ENCODE results near the gene AKR1C8.

DNA sequence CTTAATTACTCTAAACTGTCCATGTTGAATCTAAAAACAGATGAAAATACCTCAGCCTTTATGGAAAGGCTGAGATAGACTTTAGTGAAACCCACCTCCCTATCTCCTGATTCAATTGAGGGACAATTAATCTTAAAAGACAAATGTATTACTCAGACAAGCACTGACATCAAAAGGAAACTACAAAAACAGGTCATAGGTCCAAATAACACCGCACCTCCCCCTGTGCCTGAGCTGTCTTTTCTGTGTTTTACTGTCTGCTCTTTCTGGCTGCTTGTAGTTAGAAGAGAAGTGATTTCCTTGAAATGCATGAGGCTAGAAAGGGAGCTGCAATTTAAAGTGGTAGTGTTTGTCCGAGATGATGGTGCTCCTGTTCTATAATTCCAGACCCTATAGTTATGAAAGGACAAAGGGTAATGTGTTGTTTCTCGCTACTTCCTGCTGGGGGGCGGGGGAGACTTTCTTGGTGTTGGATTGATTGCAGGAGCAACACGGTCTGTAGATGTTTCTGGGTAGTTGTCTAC lies 16.0 kb downstream of the AKR1C8 start:
- TF ChIP-seq ZFX (IDR thresholded peaks at IDR 0.05), result no peak
- TF ChIP-seq, protein P1, sequence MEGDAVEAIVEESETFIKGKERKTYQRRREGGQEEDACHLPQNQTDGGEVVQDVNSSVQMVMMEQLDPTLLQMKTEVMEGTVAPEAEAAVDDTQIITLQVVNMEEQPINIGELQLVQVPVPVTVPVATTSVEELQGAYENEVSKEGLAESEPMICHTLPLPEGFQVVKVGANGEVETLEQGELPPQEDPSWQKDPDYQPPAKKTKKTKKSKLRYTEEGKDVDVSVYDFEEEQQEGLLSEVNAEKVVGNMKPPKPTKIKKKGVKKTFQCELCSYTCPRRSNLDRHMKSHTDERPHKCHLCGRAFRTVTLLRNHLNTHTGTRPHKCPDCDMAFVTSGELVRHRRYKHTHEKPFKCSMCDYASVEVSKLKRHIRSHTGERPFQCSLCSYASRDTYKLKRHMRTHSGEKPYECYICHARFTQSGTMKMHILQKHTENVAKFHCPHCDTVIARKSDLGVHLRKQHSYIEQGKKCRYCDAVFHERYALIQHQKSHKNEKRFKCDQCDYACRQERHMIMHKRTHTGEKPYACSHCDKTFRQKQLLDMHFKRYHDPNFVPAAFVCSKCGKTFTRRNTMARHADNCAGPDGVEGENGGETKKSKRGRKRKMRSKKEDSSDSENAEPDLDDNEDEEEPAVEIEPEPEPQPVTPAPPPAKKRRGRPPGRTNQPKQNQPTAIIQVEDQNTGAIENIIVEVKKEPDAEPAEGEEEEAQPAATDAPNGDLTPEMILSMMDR (conservative IDR thresholded peaks at IDR 0.05), result no peak

Data from C4-2B (cell line).